Activated T-cell treated with anti-CD3 and anti-CD28 coated beads, Interleukin-2, amount 50 U/mL, for 72 hours (primary cell): ENCODE measurements around the gene TMEM203. TPM values are rescaled to one million over a fixed set of nuclear protein-coding genes. Genes with fewer than 3 reads are reported as not detected.
A peak's percentile ranks its signal among the peaks of the same experiment; 100 is the strongest.
"Not testable (repeated sequence)": the region's sequence is repeated elsewhere in the genome, so short reads cannot be mapped to it uniquely, and the experiment has no call there.

Source experiments
- ATAC-seq, 2 donors: fragments of 150-1000 bp; cut with Tn5 transposase; replicated peaks in 1 of 2; 2 replicates each; pipeline ENCODE4 v1.10.0; 2021; ENCODE audit warnings: moderate library complexity in 2 of 2, mild to moderate bottlenecking in 1 of 2
- DNase-seq, 2 donors: peaks; one replicate each; pipeline ENCODE4 v3.0.0; 2021 to 2022; ENCODE audit warnings: mixed read lengths in 1 of 2
- H3K27ac Mint-ChIP-seq: one replicate; pipeline ENCODE4 v1.8.0; 2022; ENCODE audit warnings: mild to moderate bottlenecking, moderate library complexity, mixed read lengths
- H3K27me3 Mint-ChIP-seq: one replicate; pipeline ENCODE4 v1.8.0; 2022; ENCODE audit warnings: low read depth, mixed read lengths
- H3K36me3 Mint-ChIP-seq, 2 donors: one replicate each; pipeline ENCODE4 v1.8.0; 2022; ENCODE audit warnings: mixed read lengths in 2 of 2, mild to moderate bottlenecking in 1 of 2; ENCODE audit not compliant: insufficient read depth in 2 of 2
- H3K4me1 Mint-ChIP-seq: one replicate; pipeline ENCODE4 v1.8.0; 2022; ENCODE audit warnings: low read depth, mixed read lengths
- H3K4me3 Mint-ChIP-seq, 2 donors: one replicate each; pipeline ENCODE4 v1.8.0; 2022; ENCODE audit warnings: mild to moderate bottlenecking in 2 of 2, mixed read lengths in 2 of 2, moderate library complexity in 2 of 2
- H3K9me3 Mint-ChIP-seq, 2 donors: one replicate each; pipeline ENCODE4 v1.8.0; 2022; ENCODE audit warnings: mixed read lengths in 2 of 2
- total RNA-seq, 2 donors: library from RNA; stranded (reverse); gene quantifications; one replicate each; pipeline ENCODE4 v1.2.3, GENCODE V29; 2022

The TMEM203 gene
- total RNA-seq, 2 donors from 2014 or later: 27.4 to 33.3 TPM

DNA sequence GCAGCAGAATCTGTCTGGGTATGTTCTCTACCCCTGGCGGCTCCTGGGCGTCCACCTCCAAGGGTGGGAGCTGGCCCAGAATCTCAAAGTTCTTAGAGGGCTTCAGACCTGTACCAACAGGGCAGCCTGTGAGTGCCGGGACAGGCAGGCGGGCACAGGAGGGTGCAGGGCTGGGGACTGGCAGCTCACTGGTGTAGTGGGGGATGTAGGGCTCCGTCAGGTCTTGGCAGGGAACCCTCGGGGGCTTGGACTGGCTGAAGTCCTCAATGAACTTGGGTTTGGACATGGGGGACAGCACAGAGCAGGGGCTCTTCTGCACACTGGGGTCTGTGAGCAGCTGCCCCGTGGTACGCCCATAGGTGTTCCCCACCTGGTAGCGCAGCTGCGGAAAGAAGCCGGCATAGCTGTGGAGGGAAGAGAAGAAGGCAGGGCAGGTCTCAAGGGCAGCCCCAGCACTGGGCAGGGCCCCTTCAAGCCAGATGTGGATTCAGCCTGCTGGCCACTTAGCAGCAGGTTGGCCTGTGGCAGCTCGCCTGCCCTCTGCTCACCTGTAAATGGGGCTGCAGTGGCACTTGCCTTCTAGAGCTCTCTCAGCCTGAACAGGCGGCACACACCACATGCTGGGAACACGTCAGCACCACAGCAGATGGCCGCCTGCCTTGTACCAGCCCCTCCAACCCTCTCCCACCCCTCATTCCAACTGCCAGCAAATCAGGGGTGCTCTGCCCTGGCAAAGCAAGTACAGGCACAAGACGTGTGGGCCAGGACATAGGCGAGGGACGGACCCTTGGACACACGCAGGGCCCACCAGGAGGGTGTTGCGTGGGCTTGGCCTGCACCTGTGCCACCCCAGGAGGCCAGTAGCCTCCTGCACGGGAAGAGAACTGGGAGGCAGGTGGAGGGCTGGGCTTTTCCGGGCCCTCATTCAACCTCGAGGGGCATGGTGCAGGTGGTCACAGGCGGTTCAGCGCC lies 40.3 kb upstream of the TMEM203 start:
- Mint-ChIP-seq H3K36me3 (peaks cover 9 to 11% of the 10 kb centered on the region in 2 donors), H3K27ac (peak overlapping the region; percentile 54), H3K4me3 (no peak overlapping the region), H3K27me3 (no peaks in the 10 kb centered on the region), H3K4me1 (peaks cover 24% of the 10 kb centered on the region), H3K9me3 (no peaks in the 10 kb centered on the region)
- ATAC-seq (peak in 1 of 2 donors; percentile 0), DNase-seq (no peak)

DNA sequence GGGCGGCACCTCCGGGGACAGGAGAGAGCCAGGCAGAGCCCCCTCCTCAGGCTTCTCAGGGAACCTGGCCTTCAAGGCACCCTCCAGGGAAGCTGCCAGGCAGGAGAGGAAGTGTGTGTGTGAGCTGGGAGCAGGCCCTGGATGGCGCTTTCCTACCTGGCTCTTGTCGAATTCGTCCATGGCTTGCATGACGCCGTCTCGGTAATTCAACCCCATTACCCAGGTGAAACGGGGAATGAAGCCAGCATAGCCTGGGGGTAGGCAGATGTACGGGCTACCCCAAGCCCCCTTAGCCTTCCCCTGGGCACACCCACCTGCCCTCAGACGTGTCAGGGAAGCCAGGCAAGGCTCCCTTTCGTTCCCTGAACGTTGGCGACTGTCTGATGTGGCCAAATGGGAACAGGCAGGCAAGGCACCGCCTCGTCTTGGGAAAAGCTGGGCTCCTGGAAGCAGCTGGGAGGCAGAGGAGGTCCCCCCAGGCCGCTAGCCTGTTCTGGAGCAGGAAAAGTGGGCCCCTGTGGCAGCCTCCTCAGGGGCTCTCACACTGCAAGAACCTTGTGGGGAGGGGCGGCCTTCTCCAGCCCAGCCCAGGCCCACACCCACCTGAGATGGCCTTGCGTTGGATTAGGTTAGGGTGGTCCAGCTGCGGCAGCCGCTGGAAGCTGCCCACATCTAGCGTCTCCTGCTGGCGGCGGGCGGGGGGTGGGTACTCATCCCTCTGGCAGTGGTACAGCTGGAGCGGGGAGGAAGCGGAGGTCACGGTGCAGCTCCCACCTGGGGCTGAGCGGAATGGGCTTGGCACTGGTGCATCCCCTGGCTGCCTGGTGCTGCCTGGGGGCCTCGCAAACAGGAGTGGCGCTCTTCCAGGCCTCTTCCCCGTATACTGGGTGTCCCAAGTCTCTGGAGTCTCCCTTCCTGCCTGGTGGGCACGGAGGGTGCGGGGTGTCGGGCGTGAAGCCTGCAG lies 39.3 kb upstream of the TMEM203 start:
- ATAC-seq: no peak
- no peaks in the 10 kb centered on the region for H3K27me3 Mint-ChIP-seq
- peaks cover 9 to 11% of the 10 kb centered on the region in 2 donors for H3K36me3 Mint-ChIP-seq
- no peaks in the 10 kb centered on the region for H3K9me3 Mint-ChIP-seq
- H3K4me3 Mint-ChIP-seq: peak overlapping the region in 1 of 2 donors; percentile 41
- peak in 1 of 2 donors; percentile 29 for DNase-seq
- peaks cover 24% of the 10 kb centered on the region for H3K4me1 Mint-ChIP-seq
- peak overlapping the region; percentile 54 for H3K27ac Mint-ChIP-seq

DNA sequence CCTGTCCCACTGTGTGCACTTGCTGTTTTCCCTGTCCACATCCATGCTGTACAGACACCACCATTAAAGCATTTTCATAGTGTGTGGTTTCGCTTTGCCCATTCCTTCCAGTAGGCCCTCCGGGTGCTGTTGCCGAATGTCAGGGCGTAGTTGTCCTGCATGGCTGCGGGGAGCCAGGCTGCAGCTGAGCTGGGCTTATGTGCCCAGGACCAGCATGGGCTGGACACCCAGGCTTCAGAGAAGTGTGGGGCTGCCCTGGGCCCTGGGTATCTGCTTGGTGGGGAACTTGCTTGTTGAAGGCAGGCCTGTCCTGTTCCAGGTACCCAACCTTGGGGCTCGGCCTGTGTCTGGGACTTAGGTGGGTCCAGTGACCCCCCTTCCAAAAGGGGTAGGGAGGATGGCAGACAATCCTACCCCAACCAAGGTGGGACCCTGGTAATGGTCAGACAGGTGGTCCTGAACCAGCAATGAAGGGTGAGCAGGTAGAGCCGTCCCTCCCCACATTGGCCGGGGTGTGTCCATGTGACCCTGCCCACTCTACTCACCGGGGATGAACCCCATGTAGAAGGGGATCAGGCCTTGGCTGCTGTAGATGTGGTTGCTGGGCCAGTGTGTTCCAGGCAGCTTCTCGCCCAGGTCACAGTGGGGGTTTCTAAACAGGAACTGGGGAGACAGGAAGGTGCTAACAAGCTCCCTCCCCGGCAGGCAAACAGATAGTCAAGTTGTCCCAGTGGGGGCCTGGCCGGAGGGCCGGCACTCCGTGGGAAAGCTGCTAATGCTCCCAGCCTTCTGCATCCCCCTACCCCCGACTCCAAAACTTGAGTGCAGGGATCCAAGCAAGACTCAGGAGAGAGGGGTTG lies 38.4 kb upstream of the TMEM203 start:
- peaks cover 9 to 11% of the 10 kb centered on the region in 2 donors for H3K36me3 Mint-ChIP-seq
- peak overlapping the region; percentile 41 to 85 for H3K4me3 Mint-ChIP-seq
- ATAC-seq: no peak
- no peaks in the 10 kb centered on the region for H3K27me3 Mint-ChIP-seq
- H3K27ac Mint-ChIP-seq: peak overlapping the region; percentile 28
- H3K4me1 Mint-ChIP-seq: peaks cover 29% of the 10 kb centered on the region
- H3K9me3 Mint-ChIP-seq: no peaks in the 10 kb centered on the region
- no peak for DNase-seq

DNA sequence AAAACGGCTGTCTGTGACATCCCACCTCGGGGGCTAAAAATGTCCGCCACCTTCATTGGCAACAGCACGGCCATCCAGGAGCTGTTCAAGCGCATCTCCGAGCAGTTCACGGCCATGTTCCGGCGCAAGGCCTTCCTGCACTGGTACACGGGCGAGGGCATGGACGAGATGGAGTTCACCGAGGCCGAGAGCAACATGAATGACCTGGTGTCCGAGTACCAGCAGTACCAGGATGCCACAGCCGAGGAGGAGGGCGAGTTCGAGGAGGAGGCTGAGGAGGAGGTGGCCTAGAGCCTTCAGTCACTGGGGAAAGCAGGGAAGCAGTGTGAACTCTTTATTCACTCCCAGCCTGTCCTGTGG lies 37.8 kb upstream of the TMEM203 start:
- peaks cover 32% of the 10 kb centered on the region for H3K4me1 Mint-ChIP-seq
- H3K36me3 Mint-ChIP-seq: peaks cover 9 to 11% of the 10 kb centered on the region in 2 donors

DNA sequence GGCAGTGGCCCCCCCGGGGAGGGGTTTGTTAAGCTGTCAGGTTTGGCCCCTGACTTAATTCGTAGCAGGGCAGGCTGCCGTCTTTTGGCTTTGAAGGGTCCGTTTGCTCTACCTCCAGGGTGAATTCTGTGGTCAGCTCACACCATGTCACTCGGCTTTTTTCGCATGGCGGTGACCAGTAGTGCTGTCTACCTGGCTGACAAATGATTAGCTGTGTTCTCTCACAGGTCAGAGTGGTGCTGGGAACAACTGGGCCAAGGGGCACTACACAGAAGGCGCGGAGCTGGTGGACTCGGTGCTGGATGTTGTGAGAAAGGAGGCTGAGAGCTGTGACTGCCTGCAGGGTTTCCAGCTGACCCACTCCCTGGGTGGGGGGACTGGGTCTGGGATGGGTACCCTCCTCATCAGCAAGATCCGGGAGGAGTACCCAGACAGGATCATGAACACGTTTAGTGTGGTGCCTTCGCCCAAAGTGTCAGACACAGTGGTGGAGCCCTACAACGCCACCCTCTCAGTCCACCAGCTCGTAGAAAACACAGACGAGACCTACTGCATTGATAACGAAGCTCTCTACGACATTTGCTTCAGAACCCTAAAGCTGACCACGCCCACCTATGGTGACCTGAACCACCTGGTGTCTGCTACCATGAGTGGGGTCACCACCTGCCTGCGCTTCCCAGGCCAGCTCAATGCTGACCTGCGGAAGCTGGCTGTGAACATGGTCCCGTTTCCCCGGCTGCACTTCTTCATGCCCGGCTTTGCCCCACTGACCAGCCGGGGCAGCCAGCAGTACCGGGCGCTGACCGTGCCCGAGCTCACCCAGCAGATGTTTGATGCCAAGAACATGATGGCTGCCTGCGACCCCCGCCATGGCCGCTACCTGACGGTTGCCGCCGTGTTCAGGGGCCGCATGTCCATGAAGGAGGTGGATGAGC lies 37.1 kb upstream of the TMEM203 start:
- no peaks in the 10 kb centered on the region for H3K9me3 Mint-ChIP-seq
- no peaks in the 10 kb centered on the region for H3K27me3 Mint-ChIP-seq
- no peak for DNase-seq
- no peak for ATAC-seq
- peaks cover 32% of the 10 kb centered on the region for H3K4me1 Mint-ChIP-seq
- H3K4me3 Mint-ChIP-seq: peak overlapping the region; percentile 85 to 88
- H3K27ac Mint-ChIP-seq: peak overlapping the region; percentile 93
- H3K36me3 Mint-ChIP-seq: peaks cover 9 to 11% of the 10 kb centered on the region in 2 donors

More for the DNA sequence above, 37.8 kb upstream of the TMEM203 start:
- ATAC-seq, DNase-seq, H3K27me3 Mint-ChIP-seq, H3K9me3 Mint-ChIP-seq: not testable (repeated sequence)
- H3K4me3 Mint-ChIP-seq: peak overlapping the region; percentile 85 to 88
- peak overlapping the region; percentile 93 for H3K27ac Mint-ChIP-seq

DNA sequence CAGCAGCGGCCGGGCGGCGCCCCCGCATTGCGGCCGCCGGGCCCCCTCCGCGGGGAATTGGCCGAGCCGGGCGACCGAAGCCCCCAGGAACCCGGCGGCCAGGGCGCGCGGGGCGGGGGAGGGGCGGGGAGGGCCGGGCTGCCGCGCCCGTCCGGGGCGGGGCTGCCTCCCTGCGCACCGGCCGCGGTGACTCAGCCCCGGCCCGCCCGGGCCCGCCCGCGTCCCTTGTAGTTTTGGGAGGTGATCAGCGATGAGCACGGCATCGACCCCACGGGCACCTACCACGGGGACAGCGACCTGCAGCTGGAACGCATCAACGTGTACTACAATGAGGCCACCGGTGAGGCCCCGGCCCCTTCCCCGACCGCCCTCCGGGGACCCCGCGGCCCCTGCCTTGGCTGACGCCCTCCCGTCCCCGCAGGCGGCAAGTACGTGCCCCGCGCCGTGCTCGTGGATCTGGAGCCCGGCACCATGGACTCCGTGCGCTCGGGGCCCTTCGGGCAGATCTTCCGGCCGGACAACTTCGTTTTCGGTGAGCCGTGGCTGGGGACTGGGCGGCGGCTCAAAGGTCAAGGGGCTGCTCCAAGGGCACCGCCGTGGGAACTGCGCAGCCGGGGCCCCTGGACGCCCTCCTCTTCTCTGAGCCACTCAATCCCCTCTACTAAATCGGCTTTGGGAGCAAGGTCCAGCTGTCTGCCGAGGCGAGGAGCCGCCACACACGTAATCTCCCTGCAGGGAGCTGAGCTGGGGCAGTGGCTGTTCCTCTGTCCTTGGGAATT lies 36.2 kb upstream of the TMEM203 start:
- Mint-ChIP-seq H3K36me3 (peaks cover 9 to 11% of the 10 kb centered on the region in 2 donors), H3K27ac (peak overlapping the region; percentile 93), H3K4me1 (peaks cover 32% of the 10 kb centered on the region), H3K9me3 (no peaks in the 10 kb centered on the region), H3K27me3 (no peaks in the 10 kb centered on the region), H3K4me3 (peak overlapping the region; percentile 88 to 91)
- peak; percentile 24 to 26 for ATAC-seq
- DNase-seq: peak; percentile 75 to 77

DNA sequence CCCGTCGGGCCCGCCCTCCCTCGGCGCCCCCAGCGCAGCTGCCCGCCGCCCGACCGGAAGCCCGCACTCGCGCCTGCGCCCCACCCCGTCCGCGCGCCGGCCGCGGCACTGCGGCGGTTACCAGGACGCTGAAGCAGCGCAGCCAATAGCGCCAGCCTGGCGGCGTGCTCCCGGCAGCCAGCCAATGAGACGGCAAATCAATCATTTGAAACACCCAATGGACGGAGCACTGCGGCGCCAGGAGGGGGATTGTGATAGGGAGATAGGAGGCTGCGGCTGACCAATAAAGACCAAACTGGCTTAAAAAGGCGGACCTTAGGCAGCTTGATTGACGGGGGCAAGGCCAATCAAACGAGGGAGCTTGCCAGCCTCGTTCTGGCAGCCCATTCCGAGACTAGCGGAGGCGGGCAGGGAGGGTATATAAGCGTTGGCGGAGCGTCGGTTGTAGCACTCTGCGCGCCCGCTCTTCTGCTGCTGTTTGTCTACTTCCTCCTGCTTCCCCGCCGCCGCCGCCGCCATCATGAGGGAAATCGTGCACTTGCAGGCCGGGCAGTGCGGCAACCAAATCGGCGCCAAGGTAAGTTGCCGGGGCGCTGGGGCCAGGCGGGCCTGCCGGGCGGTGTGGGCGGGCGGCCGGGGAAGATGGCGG lies 35.5 kb upstream of the TMEM203 start, which contains the start of gene TUBB4B:
TUBB4B (plus strand) TSS at position 447 of the 649 bp plus-strand sequence; CDS start at position 521, 74 bp downstream.
- peak within 1 kb of the TSS; percentile 88 to 91 for H3K4me3 Mint-ChIP-seq
- ATAC-seq: peak; percentile 70 to 75
- H3K27ac Mint-ChIP-seq: peak within 1 kb of the TSS; percentile 97

DNA sequence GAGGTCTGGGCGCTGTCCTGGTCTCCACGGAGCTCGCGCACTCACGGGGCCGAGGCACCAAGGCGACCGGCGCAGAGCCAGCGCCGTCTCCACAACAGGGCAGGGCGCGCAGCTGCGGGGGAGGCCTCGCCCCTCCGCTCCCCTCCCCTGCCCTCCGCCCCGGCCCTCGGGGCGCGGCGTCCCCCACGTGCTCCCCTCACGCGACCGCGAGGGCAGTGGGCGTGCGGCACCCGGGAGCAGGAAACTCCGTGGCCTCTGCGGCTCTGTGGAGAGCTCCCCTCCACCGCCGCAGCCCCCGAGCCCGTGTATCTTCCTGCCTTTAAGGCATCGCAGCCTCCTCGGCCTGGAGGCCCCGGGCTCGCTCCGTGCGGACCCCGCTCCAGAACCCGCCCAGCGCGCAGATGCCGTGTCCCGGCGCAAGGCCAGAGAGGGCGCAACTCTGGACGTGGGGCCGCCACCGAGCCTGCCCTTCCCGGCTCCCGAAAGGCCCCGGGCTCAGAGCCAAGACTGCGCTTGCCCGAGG lies 34.9 kb upstream of the TMEM203 start:
- H3K4me3 Mint-ChIP-seq: peak overlapping the region; percentile 78 to 91
- H3K4me1 Mint-ChIP-seq: peaks cover 32% of the 10 kb centered on the region
- ATAC-seq: peak; percentile 31 to 36
- DNase-seq: peak; percentile 74 to 79
- H3K27ac Mint-ChIP-seq: no peak overlapping the region
- H3K27me3 Mint-ChIP-seq: no peaks in the 10 kb centered on the region
- no peaks in the 10 kb centered on the region for H3K9me3 Mint-ChIP-seq
- H3K36me3 Mint-ChIP-seq: peaks cover 9 to 11% of the 10 kb centered on the region in 2 donors

More for the DNA sequence above, 35.5 kb upstream of the TMEM203 start, which contains the start of gene TUBB4B:
- peaks cover 9 to 11% of the 10 kb centered on the region in 2 donors for H3K36me3 Mint-ChIP-seq
- DNase-seq: peak; percentile 97 to 98
- no peaks in the 10 kb centered on the region for H3K9me3 Mint-ChIP-seq
- peaks cover 32% of the 10 kb centered on the region for H3K4me1 Mint-ChIP-seq
- no peaks in the 10 kb centered on the region for H3K27me3 Mint-ChIP-seq

DNA sequence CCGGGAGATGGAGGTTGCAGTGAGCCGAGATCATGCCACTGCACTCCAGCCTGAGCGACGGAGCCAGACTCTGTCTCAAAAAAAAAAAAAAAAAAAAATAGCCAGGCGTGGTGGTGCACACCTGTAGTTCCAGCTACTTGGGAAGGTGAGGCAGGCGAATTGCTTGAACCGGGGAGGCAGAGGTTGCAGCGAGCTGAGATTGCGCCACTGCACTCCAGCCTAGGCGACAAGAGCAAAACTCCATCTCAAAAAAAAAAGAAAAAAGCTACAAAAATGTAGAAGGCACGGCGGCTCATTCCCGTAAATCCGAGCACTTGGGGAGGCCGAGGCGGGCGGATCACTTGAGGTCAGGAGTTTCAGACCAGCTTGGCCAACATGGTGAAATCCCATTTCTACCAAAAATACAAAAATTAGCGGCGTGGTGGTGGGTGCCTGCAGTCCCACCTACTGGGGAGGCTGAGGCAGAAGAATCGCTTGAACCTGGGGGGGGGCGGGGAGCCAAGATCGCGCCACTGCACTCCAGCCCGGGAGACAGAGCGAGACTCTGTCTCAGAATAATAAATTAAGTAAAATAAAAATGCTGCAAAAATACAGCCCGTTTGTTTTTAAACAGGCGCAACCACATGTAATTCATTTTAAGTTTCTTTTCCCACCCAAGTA lies 34.2 kb upstream of the TMEM203 start:
- H3K27me3 Mint-ChIP-seq, H3K9me3 Mint-ChIP-seq, ATAC-seq, DNase-seq: not testable (repeated sequence)
- peaks cover 32% of the 10 kb centered on the region for H3K4me1 Mint-ChIP-seq
- peak overlapping the region; percentile 73 for H3K27ac Mint-ChIP-seq
- H3K36me3 Mint-ChIP-seq: peaks cover 9 to 11% of the 10 kb centered on the region in 2 donors
- peak overlapping the region; percentile 78 to 91 for H3K4me3 Mint-ChIP-seq
